NCI-H1436 treated with DMSO at 0.1 percent for 48 hours (cell line): ENCODE data around the gene LMNA.
A peak's percentile ranks its signal among the peaks of the same experiment; 100 is the strongest.

Source experiments
- DNase-seq: peaks from one replicate; lab custom pipeline; 2025; lab: John Stamatoyannopoulos, UW

The LMNA gene

GRCh38 chr1:156082309-156083091, 32.0 kb upstream of the LMNA start, which contains the start of gene MEX3A:
MEX3A (minus strand) TSS chr1:156082465; CDS start chr1:156081998, 467 bp downstream.
- no peak for DNase-seq

- no peak for DNase-seq
Observed at GRCh38 chr1:156083800-156084790, 30.4 kb upstream of the LMNA start.

- DNase-seq = no peak
Observed at GRCh38 chr1:156086256-156086662, 28.3 kb upstream of the LMNA start.

GRCh38 chr1:156089704-156090103, 24.8 kb upstream of the LMNA start:
- peak; percentile 20 for DNase-seq

GRCh38 chr1:156090138-156090839, 24.2 kb upstream of the LMNA start:
- no peak for DNase-seq

GRCh38 chr1:156090840-156091188, 23.7 kb upstream of the LMNA start:
- no peak for DNase-seq

GRCh38 chr1:156091610-156092009, 22.9 kb upstream of the LMNA start:
- DNase-seq = no peak

GRCh38 chr1:156095906-156096508, 18.5 kb upstream of the LMNA start:
- DNase-seq = no peak

- DNase-seq = peak; percentile 32
Observed at GRCh38 chr1:156096640-156097391, 17.7 kb upstream of the LMNA start.

- DNase-seq = no peak
Observed at GRCh38 chr1:156097499-156098178, 16.9 kb upstream of the LMNA start.

GRCh38 chr1:156098784-156099183, 15.7 kb upstream of the LMNA start:
- no peak for DNase-seq

- DNase-seq = no peak
Observed at GRCh38 chr1:156099282-156099681, 15.2 kb upstream of the LMNA start.

- peak; percentile 9 for DNase-seq
Observed at GRCh38 chr1:156100205-156100995, 14.1 kb upstream of the LMNA start.

- no peak for DNase-seq
Observed at GRCh38 chr1:156101880-156102279, 12.6 kb upstream of the LMNA start.

- no peak for DNase-seq
Observed at GRCh38 chr1:156102633-156103511, 11.6 kb upstream of the LMNA start.

- DNase-seq = no peak
Observed at GRCh38 chr1:156103521-156103947, 11.0 kb upstream of the LMNA start.

- DNase-seq = no peak
Observed at GRCh38 chr1:156104065-156104810, 10.3 kb upstream of the LMNA start.
